Spinal cord (tissue), 10 donors: ENCODE results near the gene FUBP1. TPM values are rescaled to one million over a fixed set of nuclear protein-coding genes. Genes with fewer than 3 reads are reported as not detected.

Experiments used
- DNase-seq, 6 donors: peaks; one replicate each; pipeline versions ENCODE4 v3.0.0 to v3.0.0-alpha.2; 2013 to 2015; ENCODE audit warnings: low spot score in 6 of 6, low read depth in 4 of 6
- H3K27ac ChIP-seq: one replicate; pipeline ENCODE4 v1.5.1; 2013; ENCODE audit warnings: low read depth, low read length, control low read depth
- H3K27me3 ChIP-seq: one replicate; pipeline ENCODE4 v1.6.1; 2013; ENCODE audit warnings: low read length; ENCODE audit not compliant: control insufficient read depth, insufficient read depth
- H3K36me3 ChIP-seq: one replicate; pipeline ENCODE4 v1.6.1; 2013; ENCODE audit warnings: low read length; ENCODE audit not compliant: control insufficient read depth, insufficient read depth
- H3K4me1 ChIP-seq: one replicate; pipeline ENCODE4 v1.6.1; 2013; ENCODE audit warnings: low read length; ENCODE audit not compliant: control insufficient read depth, insufficient read depth
- H3K4me3 ChIP-seq: one replicate; pipeline ENCODE4 v1.5.1; 2013; ENCODE audit warnings: low read depth, low read length, control low read depth
- H3K9me3 ChIP-seq: one replicate; pipeline ENCODE4 v1.6.1; 2013; ENCODE audit warnings: low read length; ENCODE audit not compliant: control insufficient read depth, insufficient read depth
- WGBS: methylation state at CpG from one replicate; pipeline ENCODE4 v1.1.5; 2013; ENCODE audit warnings: missing lambda C conversion rate; ENCODE audit not compliant: insufficient coverage; 5-methylcytosine and 5-hydroxymethylcytosine counted together
- polyA plus RNA-seq, 2 donors: library from polyadenylated mRNA; unstranded; fragments of 120-200 nt; gene quantifications; one replicate each; pipeline ENCODE4 v1.2.1, GENCODE V29; 2013; ENCODE audit not compliant: insufficient read length in 2 of 2
- small RNA-seq: library from RNA; depleted of rRNA; stranded (forward); fragments of <200 nt; gene quantifications from one replicate; pipeline ENCODE3, GENCODE V24; 2014; ENCODE audit warnings: low replicate concordance
- total RNA-seq, 2 donors: library from RNA; depleted of rRNA in 1 of 2; stranded (reverse); fragments of 120-200 nt in 1 of 2; fragments of >200 nt in 1 of 2; gene quantifications; one replicate each; pipeline versions ENCODE4 v1.2.3 to v1.2.4, GENCODE V29; 2013 to 2014
- donor health status: healthy.

The FUBP1 gene
- total and polyA plus RNA-seq, 4 donors, result 163 to 246 (median 210) TPM

DNA sequence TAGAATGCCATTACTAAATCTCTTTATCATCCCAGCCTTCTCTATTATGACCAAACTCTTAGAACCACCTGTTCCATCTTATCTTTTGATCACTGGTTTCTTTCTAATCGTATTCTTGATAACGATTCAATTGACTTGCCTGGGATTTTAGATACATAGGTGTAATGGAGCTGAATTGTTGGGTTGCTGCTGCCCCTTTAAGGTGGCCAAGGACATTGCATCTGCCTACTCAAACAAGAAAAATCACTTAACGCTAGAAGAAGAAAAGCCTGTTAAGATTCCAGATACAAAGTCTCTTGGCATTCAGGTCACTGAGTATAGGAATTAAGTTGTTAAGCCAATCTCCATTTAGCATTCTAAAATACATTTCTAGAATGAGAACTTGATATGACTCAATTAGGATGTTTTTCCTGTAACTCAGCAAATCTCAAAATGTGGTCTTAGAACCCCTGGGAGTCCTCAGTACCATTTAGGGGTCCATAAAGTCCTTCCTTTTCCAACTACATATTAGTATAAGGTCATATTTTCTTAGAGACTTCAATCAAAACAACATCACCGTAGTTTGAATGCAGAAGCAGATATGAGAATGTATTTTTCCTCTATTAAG is 78.1 kb downstream of the FUBP1 start:
- H3K9me3 ChIP-seq, result peaks cover 2% of the 10 kb centered on the region
- no peak overlapping the region for H3K27ac ChIP-seq
- no peaks in the 10 kb centered on the region for H3K4me1 ChIP-seq
- DNase-seq, result peak in 5 of 6 donors; percentile 8 to 73 (median 25)
- H3K4me3 ChIP-seq, result no peak overlapping the region
- WGBS, result no CpG with 5 or more reads among the region's 4 CpGs
- H3K27me3 ChIP-seq, result no peaks in the 10 kb centered on the region
- peaks cover 2% of the 10 kb centered on the region for H3K36me3 ChIP-seq

DNA sequence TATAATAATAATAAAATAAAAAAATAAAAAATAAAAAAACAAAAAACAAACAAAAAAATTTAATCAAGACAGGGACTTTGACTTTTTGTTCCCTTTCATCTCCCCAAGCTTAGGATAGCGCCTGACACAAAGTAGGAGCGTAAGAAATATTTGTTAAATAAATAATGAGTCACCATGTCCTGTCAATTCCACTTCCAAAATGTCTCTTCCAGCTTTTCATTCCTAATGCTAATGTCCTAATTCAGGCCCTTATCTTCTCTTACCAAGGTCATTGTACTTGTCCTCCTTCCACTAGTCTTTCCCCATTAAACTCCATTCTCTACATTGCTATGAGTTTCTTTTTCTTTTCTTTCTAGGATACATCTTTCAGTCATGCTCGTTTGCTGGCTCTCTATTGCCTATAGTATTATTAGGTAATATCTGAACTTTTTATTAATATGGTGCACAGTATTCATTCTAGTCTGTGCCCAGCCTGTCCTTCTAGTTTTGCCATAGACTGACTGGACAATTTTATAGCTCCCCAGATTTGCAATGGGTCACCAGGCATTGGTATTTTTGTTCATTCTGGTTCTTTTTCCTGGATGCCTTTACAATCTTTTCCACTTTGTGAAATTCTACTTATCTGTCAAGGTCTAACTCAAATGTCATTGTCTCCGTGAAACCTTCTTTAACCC is 79.1 kb downstream of the FUBP1 start:
- Histone ChIP-seq H3K9me3 (peaks cover 2% of the 10 kb centered on the region), H3K36me3 (peaks cover 2% of the 10 kb centered on the region), H3K4me3 (no peak overlapping the region), H3K4me1 (no peaks in the 10 kb centered on the region), H3K27ac (no peak overlapping the region), H3K27me3 (no peaks in the 10 kb centered on the region)
- DNase-seq, result no peak
- no CpG with 5 or more reads among the region's 4 CpGs for WGBS

Small RNA genes lying within 50 kb of the gene (small RNA-seq; reads per million reads assigned to genes)
- 1.0 reads per million, percentile 79 among the genes with 10 or more reads in this experiment for gene AC103591.3

Other genes starting within 250 kb of the FUBP1 start
- 100 to 1,000 TPM in 1 of 2 donors, 10 to 100 TPM in 1; 96.5 to 207 TPM for gene USP33, start 219.2 kb downstream of the FUBP1 start, total RNA-seq
- gene USP33, start 219.2 kb downstream of the FUBP1 start, polyA plus RNA-seq, result 10 to 100 TPM; 85.2 to 97.2 TPM
- gene MIGA1, start 199.4 kb downstream of the FUBP1 start, total RNA-seq, result 10 to 100 TPM; 21.9 to 47.0 TPM
- gene MIGA1, start 199.4 kb downstream of the FUBP1 start, polyA plus RNA-seq, result 10 to 100 TPM; 14.9 to 18.1 TPM
- 1 to 10 TPM; 1.8 to 2.5 TPM for gene NEXN, start 90.4 kb downstream of the FUBP1 start, total RNA-seq
- 1 to 10 TPM; 4.5 to 5.2 TPM for gene NEXN, start 90.4 kb downstream of the FUBP1 start, polyA plus RNA-seq
- 10 to 100 TPM; 46.3 to 73.6 TPM for gene DNAJB4, start 25.9 kb upstream of the FUBP1 start, total RNA-seq
- gene DNAJB4, start 25.9 kb upstream of the FUBP1 start, polyA plus RNA-seq, result 10 to 100 TPM; 28.8 to 31.8 TPM
- gene GIPC2, start 66.9 kb upstream of the FUBP1 start, total RNA-seq, result 1 to 10 TPM; 1.2 to 1.5 TPM
- gene GIPC2, start 66.9 kb upstream of the FUBP1 start, polyA plus RNA-seq, result 1 to 10 TPM in 1 of 2 donors, under 1 TPM in 1; 0.41 to 1.1 TPM